ENCODE results near the gene CNIH3.

The CNIH3 gene

GRCh38 chr1:224694969-224695368, 78.9 kb downstream of the CNIH3 start:
- DNase-seq (ENCODE audit: extremely low read depth, low read depth), result no peak
- no peak for TF ChIP-seq CTCF (IDR thresholded peaks at IDR 0.05; ENCODE audit: low read depth, low read length)

- TF ChIP-seq CTCF (IDR thresholded peaks at IDR 0.05; ENCODE audit: low read depth, low read length), result no peak
- DNase-seq (ENCODE audit: extremely low read depth, low read depth), result no peak
These were observed 79.9 kb downstream of the CNIH3 start for GRCh38 chr1:224696021-224696420.

- DNase-seq (ENCODE audit: extremely low read depth, low read depth), result no peak
- no peak for TF ChIP-seq CTCF (IDR thresholded peaks at IDR 0.05; ENCODE audit: low read depth, low read length)
These were observed 81.0 kb downstream of the CNIH3 start for GRCh38 chr1:224696891-224697765.

GRCh38 chr1:224698015-224698451, 81.9 kb downstream of the CNIH3 start:
- no peak for DNase-seq (ENCODE audit: extremely low read depth, low read depth)
- no peak for TF ChIP-seq CTCF (IDR thresholded peaks at IDR 0.05; ENCODE audit: low read depth, low read length)

GRCh38 chr1:224700918-224701531, 84.9 kb downstream of the CNIH3 start:
- TF ChIP-seq CTCF (IDR thresholded peaks at IDR 0.05; ENCODE audit: low read depth, low read length), result peak; percentile 35
- no peak for DNase-seq (ENCODE audit: extremely low read depth, low read depth)

- TF ChIP-seq CTCF (IDR thresholded peaks at IDR 0.05; ENCODE audit: low read depth, low read length), result no peak
- no peak for DNase-seq (ENCODE audit: extremely low read depth, low read depth)
These were observed 87.6 kb downstream of the CNIH3 start for GRCh38 chr1:224703702-224704101.

- no peak for TF ChIP-seq CTCF (IDR thresholded peaks at IDR 0.05; ENCODE audit: low read depth, low read length)
- DNase-seq (ENCODE audit: extremely low read depth, low read depth), result no peak
These were observed 88.1 kb downstream of the CNIH3 start for GRCh38 chr1:224704107-224704735.
